Caco-2 (cell line): ENCODE results near the gene C9. TPM values are rescaled to one million over a fixed set of nuclear protein-coding genes. Genes with fewer than 3 reads are reported as not detected.
"Not testable (repeated sequence)": the region's sequence is repeated elsewhere in the genome, so short reads cannot be mapped to it uniquely, and the experiment has no call there.

Source experiments
- BruUV-seq: library from RNA; stranded (reverse); fragments of 400-500 nt; replicated peaks from 2 replicates; lab custom pipeline; 2021; lab: Mats Ljungman, UMichigan
- CTCF ChIA-PET: fragments of 300-600 bp; sonication (Branson Sonifier 250); formaldehyde crosslinking; loops from one replicate; lab custom pipeline; 2022; ENCODE audit warnings: antibody characterized with exemption; lab: Charles Lee
- POLR2A ChIA-PET: fragments of 300-600 bp; sonication (Branson Sonifier 250); formaldehyde crosslinking; loops from one replicate; lab custom pipeline; 2022; ENCODE audit warnings: antibody characterized with exemption; lab: Charles Lee
- DNase-seq, 2 experiments: peaks; one replicate each; pipeline versions ENCODE4 v3.0.0 to v3.0.0-alpha.2; 2020 to 2022
- H3K27me3 ChIP-seq: replicated peaks from 2 replicates; pipeline ENCODE4 v1.6.0; 2011; ENCODE audit warnings: low read length; ENCODE audit not compliant: control insufficient read depth, insufficient read depth
- H3K36me3 ChIP-seq: 2 replicates; pipeline ENCODE4 v1.5.1; 2011; ENCODE audit warnings: low read length; ENCODE audit not compliant: control insufficient read depth, insufficient read depth
- H3K4me1 ChIP-seq: fragments of 250-450 bp; sonication (Bioruptor Pico); 2 replicates; pipeline ENCODE4 v1.5.1; 2020; ENCODE audit warnings: mild to moderate bottlenecking
- H3K4me3 ChIP-seq: 2 replicates; pipeline ENCODE4 v1.5.1; 2011; ENCODE audit warnings: low read depth, mild to moderate bottlenecking, control low read depth, low read length
- H3K9me3 ChIP-seq: fragments of 250-450 bp; sonication (Bioruptor Pico); 2 replicates; pipeline ENCODE4 v1.5.1; 2020; ENCODE audit warnings: mild to moderate bottlenecking, moderate library complexity
- H3K27ac Mint-ChIP-seq: one replicate; pipeline ENCODE4 v1.8.0; 2022; ENCODE audit warnings: mixed read lengths; ENCODE audit not compliant: unreplicated experiment
- H3K27me3 Mint-ChIP-seq: one replicate; pipeline ENCODE4 v1.8.0; 2022; ENCODE audit warnings: mixed read lengths; ENCODE audit not compliant: insufficient read depth, unreplicated experiment
- H3K36me3 Mint-ChIP-seq: one replicate; pipeline ENCODE4 v1.8.0; 2022; ENCODE audit warnings: mild to moderate bottlenecking, mixed read lengths; ENCODE audit not compliant: insufficient read depth, unreplicated experiment
- H3K4me1 Mint-ChIP-seq: one replicate; pipeline ENCODE4 v1.8.0; 2022; ENCODE audit warnings: low read depth, mixed read lengths; ENCODE audit not compliant: unreplicated experiment
- H3K4me3 Mint-ChIP-seq: one replicate; pipeline ENCODE4 v1.8.0; 2022; ENCODE audit warnings: mild to moderate bottlenecking, moderate library complexity, mixed read lengths; ENCODE audit not compliant: unreplicated experiment
- H3K9me3 Mint-ChIP-seq: one replicate; pipeline ENCODE4 v1.8.0; 2022; ENCODE audit warnings: mixed read lengths; ENCODE audit not compliant: unreplicated experiment
- CTCF ChIP-seq, 2 experiments: fragments of 200-600 bp in 1 of 2; IDR thresholded peaks; 1 replicate in 1 of 2; 2 replicates in 1 of 2; pipeline versions ENCODE4 v1.5.1 to v1.8.0; 2011 to 2022; ENCODE audit warnings: antibody characterized with exemption in 1 of 2, control low read depth in 1 of 2, inconsistent platforms in 1 of 2, low read depth in 1 of 2, low read length in 1 of 2, mild to moderate bottlenecking in 1 of 2, moderate library complexity in 1 of 2; ENCODE audit not compliant: insufficient read depth in 1 of 2, severe bottlenecking in 1 of 2, unreplicated experiment in 1 of 2
- intact Hi-C: fragments of 100-400 bp; cut with micrococcal nuclease; formaldehyde crosslinking; loops from one replicate; pipeline ENCODE4 v1.10.0; 2022; ENCODE audit not compliant: unreplicated experiment
- total RNA-seq: library from RNA; stranded (reverse); gene quantifications from 2 replicates; pipeline ENCODE4 v1.2.3, GENCODE V29; 2022

Gene C9
- total RNA-seq, 1 experiment from 2014 or later, result 0.41 TPM

- no peaks in the 10 kb centered on the region for H3K36me3 Mint-ChIP-seq
- ChIA-PET POLR2A (no interaction called here), CTCF (interaction anchor here (2.8 kb wide), 1 partner anchor 67 kb away, joined by 51 read pairs; no protein-coding TSS in a partner anchor)
- peaks cover 24% of the 10 kb centered on the region for H3K4me1 Mint-ChIP-seq
- H3K9me3 ChIP-seq, result peaks cover 8% of the 10 kb centered on the region; the same call in 1 of the 2 replicates
- TF ChIP-seq CTCF (IDR thresholded peaks at IDR 0.05; ENCODE audit: insufficient read depth in 1 of 2, low read depth in 1 of 2, low read length in 1 of 2, severe bottlenecking in 1 of 2, unreplicated experiment in 1 of 2), result no peak
- H3K27me3 ChIP-seq, result no peaks in the 10 kb centered on the region
- no peaks in the 10 kb centered on the region for H3K27me3 Mint-ChIP-seq
- no peak overlapping the region for H3K4me3 Mint-ChIP-seq
- H3K4me1 ChIP-seq, result peaks cover 18% of the 10 kb centered on the region
- H3K9me3 Mint-ChIP-seq, result peaks cover 21% of the 10 kb centered on the region
- no TSS peak for BruUV-seq
- no peak overlapping the region for H3K4me3 ChIP-seq
- H3K36me3 ChIP-seq, result no peaks in the 10 kb centered on the region
- no peak overlapping the region for H3K27ac Mint-ChIP-seq
- intact Hi-C loops, result loop anchor here (5.0 kb wide), 3 partner anchors 212 to 288 kb away; partner anchors contain the start of gene RICTOR
- no peak for DNase-seq
Measured at GRCh38 chr5:39284552-39284951, 79.7 kb downstream of the C9 start.

GRCh38 chr5:39283231-39283818 lies 81.0 kb downstream of the C9 start:
- no peak overlapping the region for H3K4me3 Mint-ChIP-seq
- H3K27ac Mint-ChIP-seq, result peak overlapping the region; percentile 65
- H3K27me3 ChIP-seq, result no peaks in the 10 kb centered on the region
- no peaks in the 10 kb centered on the region for H3K36me3 Mint-ChIP-seq
- peak; percentile 77 to 79 for DNase-seq
- H3K4me1 ChIP-seq, result peaks cover 18% of the 10 kb centered on the region
- H3K4me3 ChIP-seq, result no peak overlapping the region
- H3K27me3 Mint-ChIP-seq, result no peaks in the 10 kb centered on the region
- ChIA-PET POLR2A (interaction anchor here (1.3 kb wide), 1 partner anchor 66 kb away, joined by 4 read pairs; no protein-coding TSS in a partner anchor), CTCF (interaction anchor here (0.6 to 2.8 kb wide), 12 partner anchors 11 to 142 kb away, joined by 3 to 51 read pairs (median 3); no protein-coding TSS in a partner anchor)
- intact Hi-C loops, result loop anchor here (1.0 to 5.0 kb wide), 7 partner anchors 66 to 289 kb away; partner anchors contain the start of gene RICTOR
- H3K9me3 Mint-ChIP-seq, result peaks cover 29% of the 10 kb centered on the region
- TF ChIP-seq CTCF (IDR thresholded peaks at IDR 0.05; ENCODE audit: insufficient read depth in 1 of 2, low read depth in 1 of 2, low read length in 1 of 2, severe bottlenecking in 1 of 2, unreplicated experiment in 1 of 2), result peak; percentile 70 to 73
- peaks cover 8% of the 10 kb centered on the region; the same call in 1 of the 2 replicates for H3K9me3 ChIP-seq
- no peaks in the 10 kb centered on the region for H3K36me3 ChIP-seq
- BruUV-seq, result no TSS peak
- peaks cover 24% of the 10 kb centered on the region for H3K4me1 Mint-ChIP-seq

- BruUV-seq, result no TSS peak
- CTCF ChIA-PET, result interaction anchor here (1.3 kb wide), 1 partner anchor 141 kb away, joined by 3 read pairs; no protein-coding TSS in a partner anchor
- intact Hi-C loops, result loop anchor here (5.0 kb wide), 3 partner anchors 210 to 290 kb away; partner anchors contain the start of gene RICTOR
Measured at GRCh38 chr5:39282561-39282960, 81.7 kb downstream of the C9 start.

GRCh38 chr5:39275865-39276264 lies 88.4 kb downstream of the C9 start:
- POLR2A ChIA-PET, H3K36me3 ChIP-seq, H3K27me3 Mint-ChIP-seq, CTCF ChIA-PET, DNase-seq, intact Hi-C loops, H3K27me3 ChIP-seq, H3K4me3 Mint-ChIP-seq, H3K36me3 Mint-ChIP-seq, BruUV-seq, H3K4me3 ChIP-seq, H3K27ac Mint-ChIP-seq, H3K9me3 ChIP-seq, H3K4me1 Mint-ChIP-seq: not testable (repeated sequence)
- peaks cover 13% of the 10 kb centered on the region for H3K4me1 ChIP-seq
- H3K9me3 Mint-ChIP-seq, result peaks cover 20% of the 10 kb centered on the region

More at GRCh38 chr5:39282561-39282960, 81.7 kb downstream of the C9 start:
- Mint-ChIP-seq H3K9me3 (peaks cover 32% of the 10 kb centered on the region), H3K36me3 (no peaks in the 10 kb centered on the region), H3K27ac (no peak overlapping the region), H3K27me3 (no peaks in the 10 kb centered on the region), H3K4me3 (no peak overlapping the region), H3K4me1 (peaks cover 24% of the 10 kb centered on the region)
- POLR2A ChIA-PET, result interaction anchor here (1.3 kb wide), 1 partner anchor 66 kb away, joined by 4 read pairs; no protein-coding TSS in a partner anchor
- Histone ChIP-seq H3K4me3 (no peak overlapping the region), H3K4me1 (peaks cover 18% of the 10 kb centered on the region), H3K36me3 (no peaks in the 10 kb centered on the region), H3K9me3 (peaks cover 8% of the 10 kb centered on the region; the same call in 1 of the 2 replicates), H3K27me3 (no peaks in the 10 kb centered on the region)
- TF ChIP-seq CTCF (IDR thresholded peaks at IDR 0.05; ENCODE audit: insufficient read depth in 1 of 2, low read depth in 1 of 2, low read length in 1 of 2, severe bottlenecking in 1 of 2, unreplicated experiment in 1 of 2), result no peak
- DNase-seq, result no peak
